NCI-H446 (cell line): ENCODE results near the gene EIF4EBP3.
A peak's percentile ranks its signal among the peaks of the same experiment; 100 is the strongest.

Source experiments
- DNase-seq, 2 experiments: peaks; one replicate each; lab custom pipeline; 2025; lab: John Stamatoyannopoulos, UW

The EIF4EBP3 gene

DNA sequence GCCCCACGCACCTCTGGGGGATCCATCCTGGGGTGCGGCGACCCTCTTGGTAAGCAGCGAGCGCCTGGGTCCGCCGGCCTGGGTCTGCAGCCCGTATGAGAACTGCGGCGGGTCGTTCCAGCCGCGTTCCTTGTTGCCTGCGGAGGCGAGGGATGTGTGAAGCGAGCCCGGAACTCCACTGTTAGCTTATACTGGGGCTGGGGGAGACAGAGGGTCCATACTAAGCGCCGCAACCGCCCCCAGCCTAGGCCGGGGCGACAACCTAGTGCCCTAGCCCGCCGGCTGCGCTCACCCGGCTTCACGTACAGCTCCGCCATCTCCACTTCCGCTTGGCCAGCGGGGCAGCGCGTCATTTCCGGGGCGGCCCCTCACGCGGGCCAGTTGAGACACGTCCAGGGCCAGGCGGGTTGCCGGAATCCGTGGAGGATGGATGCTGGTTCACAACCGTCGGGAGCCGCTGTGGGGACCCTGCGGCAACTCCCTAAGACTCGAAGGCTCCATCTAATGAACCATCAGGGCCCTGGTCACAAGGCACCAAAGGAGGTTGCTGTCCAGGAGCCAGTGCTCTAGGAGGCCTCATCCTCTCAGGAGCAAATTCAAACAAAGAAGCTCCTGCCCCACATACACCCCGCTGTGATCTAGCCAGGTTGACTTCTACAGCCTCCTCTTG, 9.8 kb downstream of the EIF4EBP3 start, which contains the start of gene SRA1:
Gene SRA1, minus strand, starts transcription at position 338 of the 670 bp plus-strand sequence. Its CDS starts 21 bp downstream, at position 317.
- DNase-seq: peak; percentile 80 to 91

GRCh38 chr5:140557965-140558364, 10.5 kb downstream of the EIF4EBP3 start:
- no peak for DNase-seq

DNA sequence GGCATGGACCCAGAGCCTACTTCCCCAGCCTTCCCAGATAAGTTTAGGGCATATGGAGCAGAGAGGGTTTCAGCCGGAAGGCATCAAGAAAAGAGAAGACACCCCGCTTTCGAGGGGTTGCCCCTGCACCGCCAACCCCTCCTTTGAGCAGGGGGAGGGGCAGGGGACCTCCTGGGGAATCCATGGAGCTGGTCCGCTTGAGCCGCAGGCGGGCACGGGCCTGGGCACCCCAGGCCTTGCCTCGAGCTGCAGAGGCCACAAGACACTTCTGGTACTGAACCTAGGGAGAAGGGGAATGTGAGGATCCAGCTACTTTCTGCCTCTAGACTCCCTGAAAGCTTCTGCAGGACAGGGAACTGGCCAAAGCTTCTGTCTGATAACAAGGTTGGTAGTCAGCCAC, 11.1 kb downstream of the EIF4EBP3 start:
- no peak for DNase-seq

GRCh38 chr5:140560227-140560626, 12.8 kb downstream of the EIF4EBP3 start:
- no peak for DNase-seq

DNA sequence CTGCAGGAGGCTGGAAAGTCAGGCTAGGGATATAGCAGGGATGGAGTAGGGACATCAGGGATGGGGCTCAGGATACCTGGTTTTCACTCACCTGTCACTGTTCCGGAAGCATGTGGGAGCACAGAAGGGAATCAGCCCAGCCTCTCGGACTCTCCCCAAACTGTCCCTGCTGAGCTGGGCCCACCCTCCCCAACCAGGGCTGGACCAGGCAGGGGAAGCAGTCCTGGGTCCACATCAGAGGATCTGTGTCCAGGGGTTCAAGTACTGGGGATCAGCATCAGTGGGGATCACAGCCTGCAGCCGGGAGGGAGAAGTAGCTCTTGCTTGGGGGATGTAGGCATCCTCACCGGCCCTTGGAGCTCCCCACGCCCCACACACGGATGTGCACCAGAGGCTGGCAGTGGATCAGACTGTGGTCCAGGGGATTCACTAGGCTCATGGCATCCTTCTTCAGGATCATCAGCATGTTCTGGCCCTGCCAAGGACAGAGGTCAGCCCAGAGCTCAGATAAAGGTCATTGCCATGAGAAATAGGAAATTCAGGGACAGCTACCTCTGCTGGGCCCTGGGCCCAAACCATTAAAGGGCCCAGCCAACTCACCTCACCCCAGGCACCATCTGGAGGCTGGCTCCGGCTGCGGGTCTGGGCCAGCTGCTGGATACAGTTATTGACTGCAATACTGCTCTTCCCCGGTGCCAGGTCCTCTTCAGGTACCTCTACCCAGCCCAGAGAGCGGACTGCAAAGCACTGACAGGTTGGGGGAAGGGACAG, 14.5 kb downstream of the EIF4EBP3 start:
- peak in 1 of 2 experiments; percentile 16 for DNase-seq

- no peak for DNase-seq
Observed at GRCh38 chr5:140563596-140563995, 16.1 kb downstream of the EIF4EBP3 start.

DNA sequence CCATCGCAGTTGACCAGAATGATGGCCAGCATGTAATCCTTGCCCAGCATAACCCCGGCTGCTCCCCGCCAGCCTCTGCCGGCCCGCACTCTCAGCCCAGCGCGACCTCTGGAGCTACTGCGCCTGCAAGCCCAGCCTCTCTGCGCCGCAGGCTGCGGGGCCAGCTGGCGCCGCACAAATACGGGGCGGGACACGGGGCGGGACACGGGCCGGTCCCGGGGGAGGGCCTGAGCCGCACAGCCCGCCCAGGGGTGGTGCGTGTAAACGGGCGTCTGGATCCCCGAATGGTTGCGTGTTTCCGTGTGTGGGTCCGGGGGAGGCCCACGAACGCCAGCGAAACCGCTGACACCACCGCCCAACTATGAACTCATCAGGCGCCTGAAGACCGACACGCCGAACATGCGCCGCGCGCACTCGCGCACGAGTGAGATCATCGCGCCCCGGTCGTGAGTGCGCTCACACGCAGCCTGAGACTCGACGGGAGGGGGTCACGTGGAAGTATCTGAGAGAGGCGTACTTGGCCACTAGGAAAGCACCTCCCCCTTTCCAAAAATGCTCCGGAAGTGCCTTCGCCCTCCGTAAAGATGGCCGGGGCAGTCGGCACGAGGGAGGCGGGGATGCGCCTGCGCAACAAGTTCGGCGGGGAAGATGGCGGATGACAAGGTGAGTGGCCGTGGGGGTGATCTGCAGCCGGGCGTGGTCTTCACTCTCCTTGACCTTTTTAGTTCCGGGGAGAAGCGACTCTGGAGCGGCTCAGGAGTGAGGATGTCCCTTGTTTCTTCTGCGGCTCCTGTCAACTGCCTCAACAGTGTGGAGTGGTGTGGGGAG, 16.9 kb downstream of the EIF4EBP3 start, which contains the start of the genes APBB3 and SLC35A4:
Gene APBB3, minus strand, starts transcription at position 403 of the 828 bp plus-strand sequence. Its CDS starts 353 bp downstream, at position 50.
Gene SLC35A4, plus strand, starts transcription at position 633 of the 828 bp plus-strand sequence. CDS start 2,342 bp downstream, outside the sequence.
- peak; percentile 95 to 98 for DNase-seq

- DNase-seq: no peak
Observed at GRCh38 chr5:140565024-140565779, 17.7 kb downstream of the EIF4EBP3 start.

DNA sequence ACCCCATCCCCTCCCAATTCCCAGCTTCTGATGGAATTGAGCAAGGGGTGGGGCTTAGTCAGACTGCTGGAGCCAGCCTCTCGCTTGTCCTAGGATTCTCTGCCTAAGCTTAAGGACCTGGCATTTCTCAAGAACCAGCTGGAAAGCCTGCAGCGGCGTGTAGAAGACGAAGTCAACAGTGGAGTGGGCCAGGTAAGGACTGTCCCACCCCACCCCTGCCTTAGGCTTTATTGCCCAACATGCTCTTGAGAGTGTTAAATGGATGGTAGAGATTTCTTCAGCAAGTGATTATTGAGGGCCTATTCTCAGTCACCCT, 18.3 kb downstream of the EIF4EBP3 start:
- DNase-seq: no peak

DNA sequence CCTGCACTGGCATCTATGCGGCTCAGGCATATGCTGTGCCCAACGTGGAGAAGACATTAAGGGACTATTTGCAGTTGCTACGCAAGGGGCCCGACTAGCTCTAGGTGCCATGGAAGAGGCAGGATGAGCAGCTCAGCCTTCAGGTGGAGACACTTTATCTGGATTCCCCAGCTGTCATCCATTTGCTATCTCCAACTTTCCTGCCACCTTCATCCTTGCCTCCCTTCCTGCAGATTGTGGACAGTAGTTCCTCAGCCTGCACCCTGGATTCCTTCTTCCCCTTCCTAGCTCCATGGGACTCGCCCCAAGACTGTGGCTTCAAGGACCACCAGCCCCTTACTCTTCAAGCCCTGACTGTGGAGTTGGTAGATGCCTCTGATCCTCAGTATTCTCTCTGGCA, 19.2 kb downstream of the EIF4EBP3 start:
- DNase-seq: no peak

- DNase-seq: no peak
Observed at GRCh38 chr5:140567136-140567818, 19.8 kb downstream of the EIF4EBP3 start.

DNA sequence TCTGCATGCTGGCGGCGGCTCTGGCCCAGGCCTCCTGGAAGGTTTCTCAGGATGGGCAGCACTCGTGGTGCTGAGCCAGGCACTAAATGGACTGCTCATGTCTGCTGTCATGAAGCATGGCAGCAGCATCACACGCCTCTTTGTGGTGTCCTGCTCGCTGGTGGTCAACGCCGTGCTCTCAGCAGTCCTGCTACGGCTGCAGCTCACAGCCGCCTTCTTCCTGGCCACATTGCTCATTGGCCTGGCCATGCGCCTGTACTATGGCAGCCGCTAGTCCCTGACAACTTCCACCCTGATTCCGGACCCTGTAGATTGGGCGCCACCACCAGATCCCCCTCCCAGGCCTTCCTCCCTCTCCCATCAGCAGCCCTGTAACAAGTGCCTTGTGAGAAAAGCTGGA, 20.4 kb downstream of the EIF4EBP3 start:
- DNase-seq: no peak

DNA sequence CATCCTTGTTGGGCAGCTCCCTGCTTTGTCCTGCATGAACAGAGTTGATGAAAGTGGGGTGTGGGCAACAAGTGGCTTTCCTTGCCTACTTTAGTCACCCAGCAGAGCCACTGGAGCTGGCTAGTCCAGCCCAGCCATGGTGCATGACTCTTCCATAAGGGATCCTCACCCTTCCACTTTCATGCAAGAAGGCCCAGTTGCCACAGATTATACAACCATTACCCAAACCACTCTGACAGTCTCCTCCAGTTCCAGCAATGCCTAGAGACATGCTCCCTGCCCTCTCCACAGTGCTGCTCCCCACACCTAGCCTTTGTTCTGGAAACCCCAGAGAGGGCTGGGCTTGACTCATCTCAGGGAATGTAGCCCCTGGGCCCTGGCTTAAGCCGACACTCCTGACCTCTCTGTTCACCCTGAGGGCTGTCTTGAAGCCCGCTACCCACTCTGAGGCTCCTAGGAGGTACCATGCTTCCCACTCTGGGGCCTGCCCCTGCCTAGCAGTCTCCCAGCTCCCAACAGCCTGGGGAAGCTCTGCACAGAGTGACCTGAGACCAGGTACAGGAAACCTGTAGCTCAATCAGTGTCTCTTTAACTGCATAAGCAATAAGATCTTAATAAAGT, 21.1 kb downstream of the EIF4EBP3 start:
- no peak for DNase-seq

DNA sequence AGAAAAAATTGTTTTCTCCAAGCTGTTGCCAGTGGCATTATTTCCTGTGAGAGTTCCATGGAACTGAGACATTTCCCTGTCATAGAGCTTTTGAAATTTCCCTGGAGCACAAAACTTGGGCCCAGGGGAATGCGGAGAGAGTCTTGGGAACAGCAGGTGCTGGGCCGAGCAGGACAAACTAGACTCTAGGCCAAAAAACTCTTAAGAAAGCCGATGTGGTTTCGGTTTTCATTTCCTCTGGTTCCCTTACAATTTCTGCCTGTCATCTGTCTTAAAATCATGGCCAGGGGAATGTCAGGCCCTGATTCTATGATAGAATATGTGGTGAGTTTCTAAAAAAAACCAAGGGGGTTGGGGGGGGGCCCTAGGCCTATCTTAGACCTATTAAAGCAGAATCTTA, 21.7 kb downstream of the EIF4EBP3 start:
- no peak for DNase-seq

DNA sequence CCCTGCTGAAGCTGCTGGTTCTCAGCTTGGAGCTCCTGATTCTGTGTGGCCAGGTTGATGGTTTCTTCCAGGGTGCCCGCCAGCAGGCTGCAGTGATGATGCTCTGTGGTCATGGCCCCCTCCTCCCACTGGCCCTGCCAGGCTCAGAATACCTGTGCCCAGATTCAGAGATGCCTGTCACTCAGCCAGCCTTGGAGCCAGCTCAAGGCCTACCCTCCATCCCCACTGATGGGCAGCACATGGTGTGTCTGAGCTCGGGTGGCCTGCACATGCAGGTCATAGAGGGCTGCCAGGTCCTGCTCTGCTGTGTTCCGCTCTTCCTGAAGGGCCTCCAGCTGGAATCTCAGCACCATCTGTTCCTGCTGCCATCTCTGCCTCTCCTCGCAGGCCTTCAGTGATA, 22.6 kb downstream of the EIF4EBP3 start:
- DNase-seq: no peak

- no peak for DNase-seq
Observed at GRCh38 chr5:140570488-140570887, 23.0 kb downstream of the EIF4EBP3 start.

- no peak for DNase-seq
Observed at GRCh38 chr5:140571105-140571504, 23.6 kb downstream of the EIF4EBP3 start.

GRCh38 chr5:140573683-140574082, 26.2 kb downstream of the EIF4EBP3 start:
- DNase-seq: no peak

- no peak for DNase-seq
Observed at GRCh38 chr5:140574165-140574564, 26.7 kb downstream of the EIF4EBP3 start.

DNA sequence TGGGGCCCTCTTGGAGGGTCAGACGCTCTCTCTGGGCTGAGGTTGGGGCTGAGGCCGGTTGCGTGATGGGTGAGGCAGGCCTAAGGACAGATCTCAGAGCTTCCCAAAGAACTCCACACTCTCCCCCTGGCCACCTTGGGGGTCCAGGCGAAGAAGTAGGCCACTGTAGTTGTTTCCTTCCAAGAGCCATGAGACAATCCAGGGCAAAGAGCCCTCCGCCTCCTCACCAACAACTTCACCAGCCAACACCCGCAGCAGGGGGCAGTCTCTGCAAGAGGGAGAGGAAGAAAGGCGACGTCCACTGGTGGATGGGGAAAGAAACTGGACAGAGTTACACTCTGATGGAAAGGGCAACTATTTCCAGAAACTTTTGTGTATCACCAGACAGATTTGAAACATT, 27.8 kb downstream of the EIF4EBP3 start:
- no peak for DNase-seq

- DNase-seq: no peak
Observed at GRCh38 chr5:140576776-140577201, 29.3 kb downstream of the EIF4EBP3 start.
